Measurements from ENCODE around the gene GBP1.
"Not testable (repeated sequence)": the region's sequence is repeated elsewhere in the genome, so short reads cannot be mapped to it uniquely, and the experiment has no call there.

The GBP1 gene

GRCh38 chr1:89051300-89051954, 13.6 kb downstream of the GBP1 start:
- no peak for DNase-seq

- DNase-seq: no peak
Observed at GRCh38 chr1:89050649-89051033, 14.4 kb downstream of the GBP1 start.

- peak; percentile 79 for DNase-seq
Observed at GRCh38 chr1:89049901-89050648, 14.9 kb downstream of the GBP1 start.

GRCh38 chr1:89049187-89049586, 15.8 kb downstream of the GBP1 start:
- not testable (repeated sequence) for DNase-seq

GRCh38 chr1:89047734-89048133, 17.3 kb downstream of the GBP1 start:
- no peak for DNase-seq

- DNase-seq: peak; percentile 11
Observed at GRCh38 chr1:89046318-89047183, 18.5 kb downstream of the GBP1 start.

- no peak for DNase-seq
Observed at GRCh38 chr1:89044970-89045721, 19.9 kb downstream of the GBP1 start.

- no peak for DNase-seq
Observed at GRCh38 chr1:89043940-89044339, 21.1 kb downstream of the GBP1 start.

- DNase-seq: no peak
Observed at GRCh38 chr1:89042491-89042890, 22.5 kb downstream of the GBP1 start.

- no peak for DNase-seq
Observed at GRCh38 chr1:89041721-89042120, 23.3 kb downstream of the GBP1 start.

GRCh38 chr1:89041119-89041641, 23.8 kb downstream of the GBP1 start:
- no peak for DNase-seq

GRCh38 chr1:89040315-89040626, 24.7 kb downstream of the GBP1 start:
- DNase-seq: no peak

GRCh38 chr1:89037186-89037585, 27.8 kb downstream of the GBP1 start:
- peak; percentile 54 for DNase-seq

- no peak for DNase-seq
Observed at GRCh38 chr1:89035080-89035479, 29.9 kb downstream of the GBP1 start.

- DNase-seq: not testable (repeated sequence)
Observed at GRCh38 chr1:89034004-89034403, 31.0 kb downstream of the GBP1 start.

GRCh38 chr1:89029051-89029450, 36.0 kb downstream of the GBP1 start:
- not testable (repeated sequence) for DNase-seq

- DNase-seq: no peak
Observed at GRCh38 chr1:89025928-89026327, 39.1 kb downstream of the GBP1 start.

GRCh38 chr1:89023026-89023425, 42.0 kb downstream of the GBP1 start:
- DNase-seq: no peak

GRCh38 chr1:89022167-89022959, 42.6 kb downstream of the GBP1 start, which contains the start of gene GBP3:
GBP3 (minus strand) TSS chr1:89022866; CDS start chr1:89020721, 2,145 bp downstream.
- DNase-seq: peak; percentile 85

GRCh38 chr1:89018318-89018717, 46.7 kb downstream of the GBP1 start:
- DNase-seq: not testable (repeated sequence)

- no peak for DNase-seq
Observed at GRCh38 chr1:89008511-89008910, 56.5 kb downstream of the GBP1 start.

All from MV-4-11 (cell line).